ENCODE data around the gene VAV2. TPM values are rescaled to one million over a fixed set of nuclear protein-coding genes. Genes with fewer than 3 reads are reported as not detected.
A peak's percentile ranks its signal among the peaks of the same experiment; 100 is the strongest.

The VAV2 gene
- total and polyA plus RNA-seq, 12 donors = 2.9 to 7.1 (median 5.0) TPM

DNA sequence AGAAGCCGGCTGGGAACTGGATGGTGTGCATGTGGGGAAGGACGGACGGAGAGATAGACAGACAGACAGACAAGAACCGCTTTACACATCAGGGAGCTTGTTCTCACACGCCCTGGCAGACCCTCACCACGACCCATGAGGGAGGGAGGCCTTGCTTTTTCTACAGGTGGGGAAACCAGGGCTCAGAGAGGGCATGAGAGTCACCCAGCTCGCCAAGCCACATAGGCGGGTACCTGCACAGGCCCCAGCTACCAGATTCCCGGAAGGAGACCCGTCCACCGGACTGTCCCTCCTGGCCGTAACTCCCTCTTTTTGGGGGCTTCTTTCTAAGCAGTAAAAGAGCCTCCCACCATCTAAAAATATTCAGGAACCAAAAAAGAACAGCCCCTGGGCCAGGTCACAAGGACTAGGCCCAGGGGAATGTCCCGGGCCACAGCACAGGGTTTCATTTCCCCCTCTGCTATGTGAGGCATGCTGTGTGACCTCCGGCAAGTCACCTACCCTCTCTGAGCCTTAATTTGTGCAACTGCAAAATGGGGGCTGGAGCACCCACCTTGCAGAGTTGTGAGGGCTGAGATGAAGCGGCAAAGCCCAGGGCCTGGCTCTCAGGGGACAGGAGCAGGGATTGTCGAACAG, 169.6 kb downstream of the VAV2 start:
- no peak for ATAC-seq
- Histone ChIP-seq H3K27ac (peak overlapping the region in 1 of 10 donors; percentile 36), H3K4me3 (no peak overlapping the region), H3K4me1 (peaks cover 0 to 14% (median 7%) of the 10 kb centered on the region in 9 donors), H3K36me3 (peaks cover 0 to 3% (median 0%) of the 10 kb centered on the region in 9 donors), H3K27me3 (no peaks in the 10 kb centered on the region), H3K9me3 (no peaks in the 10 kb centered on the region)
- WGBS, 2 donors = 92 to 96% methylated on average over 16 of the region's 16 CpGs
- DNase-seq = no peak
- TF ChIP-seq, protein P1, sequence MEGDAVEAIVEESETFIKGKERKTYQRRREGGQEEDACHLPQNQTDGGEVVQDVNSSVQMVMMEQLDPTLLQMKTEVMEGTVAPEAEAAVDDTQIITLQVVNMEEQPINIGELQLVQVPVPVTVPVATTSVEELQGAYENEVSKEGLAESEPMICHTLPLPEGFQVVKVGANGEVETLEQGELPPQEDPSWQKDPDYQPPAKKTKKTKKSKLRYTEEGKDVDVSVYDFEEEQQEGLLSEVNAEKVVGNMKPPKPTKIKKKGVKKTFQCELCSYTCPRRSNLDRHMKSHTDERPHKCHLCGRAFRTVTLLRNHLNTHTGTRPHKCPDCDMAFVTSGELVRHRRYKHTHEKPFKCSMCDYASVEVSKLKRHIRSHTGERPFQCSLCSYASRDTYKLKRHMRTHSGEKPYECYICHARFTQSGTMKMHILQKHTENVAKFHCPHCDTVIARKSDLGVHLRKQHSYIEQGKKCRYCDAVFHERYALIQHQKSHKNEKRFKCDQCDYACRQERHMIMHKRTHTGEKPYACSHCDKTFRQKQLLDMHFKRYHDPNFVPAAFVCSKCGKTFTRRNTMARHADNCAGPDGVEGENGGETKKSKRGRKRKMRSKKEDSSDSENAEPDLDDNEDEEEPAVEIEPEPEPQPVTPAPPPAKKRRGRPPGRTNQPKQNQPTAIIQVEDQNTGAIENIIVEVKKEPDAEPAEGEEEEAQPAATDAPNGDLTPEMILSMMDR (IDR thresholded peaks at IDR 0.05) = no peak
- intact Hi-C loops (cut with DNase I) = no loop called here

DNA sequence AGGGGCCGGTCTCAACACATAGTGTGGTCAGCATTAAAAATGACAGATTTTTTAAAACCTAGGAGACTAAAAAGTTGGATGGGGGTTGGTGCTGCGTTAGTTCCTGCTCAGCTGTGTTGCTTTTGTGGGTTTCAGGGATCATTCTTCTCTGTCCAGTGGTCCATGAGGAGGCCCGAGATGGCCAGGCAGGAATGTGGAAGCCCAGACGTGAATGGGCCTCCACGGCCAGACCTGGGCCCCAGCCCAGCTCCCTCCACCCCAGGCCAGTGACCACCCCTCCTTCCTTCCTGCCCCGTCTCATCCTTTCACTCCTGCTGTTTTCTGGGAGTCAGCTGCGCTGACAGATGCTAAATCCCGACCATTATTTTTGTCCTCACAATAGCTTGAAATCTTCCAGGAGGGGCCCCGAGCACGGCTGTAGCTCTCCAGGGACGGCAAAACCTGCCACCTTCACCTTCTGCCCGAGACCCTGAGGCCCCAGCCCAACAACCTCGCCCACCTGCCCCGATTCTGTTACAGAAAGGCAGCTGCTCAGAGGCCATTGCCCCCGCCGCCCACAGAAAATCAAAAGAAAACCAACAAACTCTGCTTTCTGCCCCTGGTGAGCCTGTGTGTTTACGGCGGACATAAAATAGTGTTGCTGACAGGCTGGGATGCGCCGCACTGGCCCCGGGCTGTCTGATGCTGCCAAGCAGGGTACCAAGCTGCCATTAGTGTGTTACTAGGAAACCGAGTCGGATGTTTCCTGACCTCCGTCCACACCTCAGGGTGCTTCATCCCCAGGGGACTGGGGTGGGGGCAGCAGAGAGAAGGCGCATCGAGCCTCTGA, 170.3 kb downstream of the VAV2 start:
- no peaks in the 10 kb centered on the region for H3K9me3 ChIP-seq
- H3K4me3 ChIP-seq = no peak overlapping the region
- WGBS, 2 donors = 89% methylated on average over 26 of the region's 26 CpGs
- TF ChIP-seq, protein P1 (IDR thresholded peaks at IDR 0.05) = no peak
- intact Hi-C loops (cut with DNase I) = no loop called here
- H3K36me3 ChIP-seq = peaks cover 0 to 3% (median 0%) of the 10 kb centered on the region in 9 donors
- no peak for ATAC-seq
- no peaks in the 10 kb centered on the region for H3K27me3 ChIP-seq
- DNase-seq = no peak
- H3K4me1 ChIP-seq = peaks cover 0 to 13% (median 6%) of the 10 kb centered on the region in 9 donors
- H3K27ac ChIP-seq = no peak overlapping the region

DNA sequence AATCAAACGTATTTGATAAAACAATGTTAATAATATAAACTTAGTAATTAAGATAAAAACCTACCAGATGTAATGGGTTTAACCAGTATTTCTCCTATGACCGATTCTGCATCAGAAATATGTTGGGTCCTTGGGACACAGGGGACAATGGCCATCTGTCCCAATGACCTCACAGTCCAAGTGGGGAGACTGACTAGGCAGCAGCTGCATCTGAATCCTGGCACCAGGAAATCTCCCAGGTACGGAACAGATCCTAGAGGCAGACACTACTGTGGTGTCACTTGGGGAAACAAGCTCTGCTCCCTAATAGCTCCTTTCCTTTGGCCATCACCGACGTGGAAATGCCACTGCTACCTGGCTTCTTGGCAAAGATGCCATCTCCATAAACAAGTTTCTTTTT, 172.2 kb downstream of the VAV2 start:
- TF ChIP-seq, protein P1 (IDR thresholded peaks at IDR 0.05) = no peak
- Histone ChIP-seq H3K4me3 (no peak overlapping the region), H3K27me3 (no peaks in the 10 kb centered on the region), H3K27ac (no peak overlapping the region), H3K4me1 (peaks cover 0 to 6% (median 0%) of the 10 kb centered on the region in 9 donors), H3K36me3 (peaks cover 0 to 3% (median 0%) of the 10 kb centered on the region in 9 donors), H3K9me3 (no peaks in the 10 kb centered on the region)
- WGBS, 2 donors = 93 to 95% methylated on average over 5 of the region's 5 CpGs
- intact Hi-C loops (cut with DNase I) = no loop called here
- no peak for ATAC-seq
- DNase-seq = no peak

DNA sequence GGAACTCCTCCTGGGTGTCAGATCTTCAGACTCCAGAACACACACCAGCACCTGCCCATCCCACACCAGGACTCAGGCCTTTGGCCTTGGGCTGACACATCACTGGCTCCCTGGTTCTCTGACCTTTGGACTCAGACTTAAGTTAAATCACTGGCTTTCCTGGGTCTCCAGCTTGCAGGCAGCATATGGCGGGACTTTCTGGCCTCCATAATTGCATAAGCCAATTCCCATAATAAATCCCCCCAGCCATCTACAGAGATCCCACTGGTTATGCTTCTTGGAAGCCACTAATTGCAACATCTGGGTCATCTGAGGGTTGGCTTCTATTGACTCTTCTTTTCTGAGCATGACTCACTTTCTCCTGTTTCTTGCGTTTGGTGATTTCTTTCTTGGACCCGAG, 173.7 kb downstream of the VAV2 start:
- 76 to 94% methylated on average over 3 of the region's 3 CpGs for WGBS, 2 donors
- H3K27me3 ChIP-seq = no peaks in the 10 kb centered on the region
- H3K4me1 ChIP-seq = peaks cover 0 to 15% (median 5%) of the 10 kb centered on the region in 9 donors
- no peak overlapping the region for H3K27ac ChIP-seq
- no peaks in the 10 kb centered on the region for H3K9me3 ChIP-seq
- ATAC-seq = peak in 1 of 8 donors; percentile 26
- no peak overlapping the region for H3K4me3 ChIP-seq
- TF ChIP-seq, protein P1 (IDR thresholded peaks at IDR 0.05) = no peak
- intact Hi-C loops (cut with DNase I) = no loop called here
- peaks cover 0 to 3% (median 0%) of the 10 kb centered on the region in 9 donors for H3K36me3 ChIP-seq
- DNase-seq = no peak
